ENCODE measurements around the gene GH2. TPM values are rescaled to one million over a fixed set of nuclear protein-coding genes. Genes with fewer than 3 reads are reported as not detected.

Gene GH2
- total RNA-seq, 4 donors from 2014 or later, result not detected

DNA sequence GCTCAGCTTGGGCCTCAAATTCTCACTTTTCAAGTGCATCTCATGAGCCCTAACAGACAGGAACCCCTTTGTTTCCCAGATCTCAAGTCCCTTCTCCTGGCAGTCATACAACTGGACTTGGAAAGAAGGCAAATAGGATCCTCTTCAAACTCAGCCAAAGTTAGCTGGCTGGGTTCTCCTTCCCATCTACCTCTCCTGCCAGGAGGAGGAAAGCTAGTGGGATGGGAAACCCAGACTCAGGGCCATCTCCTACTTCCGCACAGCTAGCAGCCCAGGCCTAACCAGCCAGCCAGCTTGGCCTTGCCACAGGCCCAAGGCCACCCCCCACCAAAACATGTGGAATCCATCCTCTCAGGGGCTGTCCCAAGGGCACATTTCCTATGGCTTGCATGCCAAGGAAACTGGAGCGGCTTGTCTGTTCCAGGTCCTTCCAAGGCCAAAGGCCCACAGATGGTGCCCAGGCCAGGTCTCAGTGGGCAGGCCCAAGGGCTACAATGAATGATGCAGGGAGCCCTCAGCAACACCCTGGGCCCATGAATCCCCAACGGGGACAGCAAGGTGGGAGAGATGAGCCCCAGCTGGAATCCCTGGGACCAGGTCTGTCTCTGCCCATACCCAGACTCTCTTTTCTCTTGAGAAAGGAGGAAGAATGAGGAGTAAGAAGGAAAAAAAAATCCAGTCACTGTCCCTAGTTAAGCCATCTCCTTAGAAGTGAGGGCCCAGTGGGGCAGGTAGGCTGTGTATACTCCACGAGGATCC is 41.0 kb downstream of the GH2 start:
- WGBS, 2 donors, result 43 to 61% methylated on average over 4 of the region's 4 CpGs
- DNase-seq (ENCODE audit: low spot score in 2 of 2), result peak in 1 of 2 donors; percentile 63
- Histone ChIP-seq H3K27ac (peak overlapping the region; percentile 89 to 98 (median 94)), H3K4me1 (peaks cover 8 to 63% (median 46%) of the 10 kb centered on the region in 4 donors), H3K9me3 (no peaks in the 10 kb centered on the region), H3K4me3 (peak overlapping the region; percentile 78 to 95 (median 88)), H3K36me3 (peaks cover 0 to 16% (median 4%) of the 10 kb centered on the region in 3 donors), H3K27me3 (no peaks in the 10 kb centered on the region)
- TF ChIP-seq, protein P1, sequence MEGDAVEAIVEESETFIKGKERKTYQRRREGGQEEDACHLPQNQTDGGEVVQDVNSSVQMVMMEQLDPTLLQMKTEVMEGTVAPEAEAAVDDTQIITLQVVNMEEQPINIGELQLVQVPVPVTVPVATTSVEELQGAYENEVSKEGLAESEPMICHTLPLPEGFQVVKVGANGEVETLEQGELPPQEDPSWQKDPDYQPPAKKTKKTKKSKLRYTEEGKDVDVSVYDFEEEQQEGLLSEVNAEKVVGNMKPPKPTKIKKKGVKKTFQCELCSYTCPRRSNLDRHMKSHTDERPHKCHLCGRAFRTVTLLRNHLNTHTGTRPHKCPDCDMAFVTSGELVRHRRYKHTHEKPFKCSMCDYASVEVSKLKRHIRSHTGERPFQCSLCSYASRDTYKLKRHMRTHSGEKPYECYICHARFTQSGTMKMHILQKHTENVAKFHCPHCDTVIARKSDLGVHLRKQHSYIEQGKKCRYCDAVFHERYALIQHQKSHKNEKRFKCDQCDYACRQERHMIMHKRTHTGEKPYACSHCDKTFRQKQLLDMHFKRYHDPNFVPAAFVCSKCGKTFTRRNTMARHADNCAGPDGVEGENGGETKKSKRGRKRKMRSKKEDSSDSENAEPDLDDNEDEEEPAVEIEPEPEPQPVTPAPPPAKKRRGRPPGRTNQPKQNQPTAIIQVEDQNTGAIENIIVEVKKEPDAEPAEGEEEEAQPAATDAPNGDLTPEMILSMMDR (IDR thresholded peaks at IDR 0.05), result no peak
- TF ChIP-seq EP300 (IDR thresholded peaks at IDR 0.05) (peak in 1 of 2 donors; percentile 32), POLR2A (IDR thresholded peaks at IDR 0.05) (peak in 1 of 2 donors; percentile 15)

DNA sequence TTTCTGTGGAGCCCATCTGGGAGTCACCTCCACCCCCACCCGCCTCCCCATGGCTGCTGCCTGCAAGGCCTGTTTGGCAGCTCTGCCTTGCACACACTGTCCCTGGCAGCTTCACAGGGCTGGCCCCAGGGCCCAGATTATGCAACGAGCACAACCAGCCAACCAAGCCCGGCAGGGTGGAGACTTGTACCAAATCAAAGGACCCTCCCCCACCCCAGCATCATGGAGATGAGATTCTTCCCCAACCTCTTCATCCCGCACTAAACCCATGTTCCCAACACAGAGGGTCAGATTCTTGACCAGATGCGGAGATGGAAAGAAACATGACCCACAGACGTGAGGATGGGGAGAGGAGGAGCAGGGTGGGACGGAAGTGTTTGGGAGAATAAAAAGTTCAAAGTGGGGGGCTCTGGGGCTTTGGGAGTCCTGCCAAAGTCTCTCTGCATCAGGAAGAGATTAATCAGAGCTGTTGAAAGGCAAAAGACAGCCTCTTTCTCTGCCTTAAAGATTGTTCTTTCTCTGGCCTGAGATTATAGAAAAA is 43.0 kb downstream of the GH2 start:
- peak overlapping the region; percentile 16 to 78 (median 22) for H3K4me3 ChIP-seq
- peak overlapping the region; percentile 89 to 98 (median 94) for H3K27ac ChIP-seq
- peaks cover 8 to 68% (median 44%) of the 10 kb centered on the region in 4 donors for H3K4me1 ChIP-seq
- H3K27me3 ChIP-seq, result no peaks in the 10 kb centered on the region
- peak; percentile 97 to 98 for DNase-seq (ENCODE audit: low spot score in 2 of 2)
- no peaks in the 10 kb centered on the region for H3K9me3 ChIP-seq
- 12 to 17% methylated on average over 5 to 7 of the region's 7 CpGs for whole genome bisulfite sequencing, 2 donors
- H3K36me3 ChIP-seq, result peaks cover 0 to 37% (median 15%) of the 10 kb centered on the region in 3 donors
- TF ChIP-seq POLR2A (IDR thresholded peaks at IDR 0.05) (peak in 1 of 2 donors; percentile 66), EP300 (IDR thresholded peaks at IDR 0.05) (peak; percentile 83 to 95)
- TF ChIP-seq, protein P1 (IDR thresholded peaks at IDR 0.05), result peak in 1 of 5 experiments; percentile 29

DNA sequence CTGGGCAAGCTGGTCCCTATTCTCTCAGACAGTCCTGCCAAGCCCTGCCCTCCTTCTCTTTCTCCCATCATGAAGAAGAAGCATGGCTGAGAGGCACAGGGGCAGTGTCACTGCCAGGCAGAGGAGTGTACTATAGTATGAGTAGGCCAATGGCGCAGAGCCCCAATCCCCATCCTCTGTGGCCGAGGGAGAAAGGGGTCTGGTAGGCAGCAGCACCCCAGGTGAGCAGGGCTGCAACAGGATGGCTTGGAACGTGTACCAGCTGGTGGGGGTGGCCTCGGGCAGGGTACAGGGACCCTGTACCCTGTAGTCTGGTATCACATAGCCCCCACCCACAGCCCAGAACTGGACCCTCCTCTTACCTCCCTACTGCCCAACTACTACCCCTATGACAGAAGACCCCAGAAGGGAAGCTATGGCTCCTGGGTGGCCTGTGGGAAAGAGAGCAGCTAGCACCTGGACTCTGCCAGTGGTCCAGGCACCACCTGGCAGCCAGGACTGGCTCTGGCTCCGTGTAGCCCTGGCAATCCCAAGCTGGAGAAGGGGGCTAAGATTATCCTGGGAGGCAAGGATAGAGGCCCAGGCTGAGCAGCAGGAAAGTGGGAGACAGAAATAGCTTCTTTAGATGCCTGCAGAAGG is 43.7 kb downstream of the GH2 start:
- Histone ChIP-seq H3K27ac (peak overlapping the region; percentile 89 to 98 (median 94)), H3K4me1 (peaks cover 8 to 63% (median 43%) of the 10 kb centered on the region in 4 donors)

DNA sequence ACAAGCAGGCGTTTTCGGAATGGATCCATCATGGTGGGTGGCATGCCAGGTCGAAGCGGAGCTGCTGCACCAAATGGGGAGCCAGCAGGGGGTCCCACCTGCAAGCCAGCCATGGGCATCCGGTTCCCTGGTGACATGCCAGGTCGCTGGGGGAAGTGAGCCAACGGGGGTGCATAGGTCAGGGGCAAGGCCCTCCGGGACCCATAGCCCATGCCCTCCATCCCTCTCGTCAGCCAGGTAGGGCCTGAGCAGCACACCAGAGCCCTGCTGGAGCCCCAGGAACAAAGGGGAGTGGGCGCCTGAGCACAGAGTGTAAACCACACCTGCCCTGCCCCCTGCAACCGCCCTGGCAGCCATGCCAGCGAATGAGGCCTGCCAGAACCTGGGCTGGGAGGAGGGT is 44.3 kb downstream of the GH2 start:
- Histone ChIP-seq H3K4me3 (no peak overlapping the region), H3K4me1 (peaks cover 8 to 63% (median 43%) of the 10 kb centered on the region in 4 donors), H3K27ac (peak overlapping the region; percentile 89 to 98 (median 94)), H3K36me3 (peaks cover 0 to 49% (median 23%) of the 10 kb centered on the region in 3 donors), H3K27me3 (no peaks in the 10 kb centered on the region), H3K9me3 (no peaks in the 10 kb centered on the region)
- TF ChIP-seq, protein P1 (IDR thresholded peaks at IDR 0.05), result no peak
- no peak for TF ChIP-seq POLR2A (IDR thresholded peaks at IDR 0.05)
- TF ChIP-seq EP300 (IDR thresholded peaks at IDR 0.05), result no peak
- 75 to 80% methylated on average over 2 to 10 of the region's 12 CpGs for WGBS, 2 donors
- no peak for DNase-seq (ENCODE audit: low spot score in 2 of 2)

More for the DNA sequence above, 43.7 kb downstream of the GH2 start:
- Histone ChIP-seq H3K9me3 (no peaks in the 10 kb centered on the region), H3K4me3 (peak overlapping the region in 3 of 4 donors; percentile 3 to 78 (median 28)), H3K27me3 (no peaks in the 10 kb centered on the region), H3K36me3 (peaks cover 0 to 43% (median 21%) of the 10 kb centered on the region in 3 donors)
- 57 to 82% methylated on average over 4 to 5 of the region's 5 CpGs for WGBS, 2 donors
- no peak for DNase-seq (ENCODE audit: low spot score in 2 of 2)
- no peak for TF ChIP-seq POLR2A (IDR thresholded peaks at IDR 0.05)
- TF ChIP-seq, protein P1 (IDR thresholded peaks at IDR 0.05), result no peak
- no peak for TF ChIP-seq EP300 (IDR thresholded peaks at IDR 0.05)
